Nephron progenitor cell (in vitro differentiated cells): Measurements from ENCODE around the gene FRMD8.

ENCODE experiments used
- DNase-seq: peaks from one replicate; pipeline ENCODE4 v3.0.0; 2021
- H3K27ac Mint-ChIP-seq: 2 replicates; pipeline ENCODE4 v1.8.0; 2021; ENCODE audit warnings: mild to moderate bottlenecking, moderate library complexity, mixed read lengths
- H3K27me3 Mint-ChIP-seq: 2 replicates; pipeline ENCODE4 v1.8.0; 2021; ENCODE audit warnings: mild to moderate bottlenecking, low read depth, mixed read lengths; ENCODE audit not compliant: poor library complexity
- H3K36me3 Mint-ChIP-seq: 2 replicates; pipeline ENCODE4 v1.8.0; 2021; ENCODE audit warnings: low read depth, mixed read lengths
- H3K4me1 Mint-ChIP-seq: 2 replicates; pipeline ENCODE4 v1.8.0; 2021; ENCODE audit warnings: mixed read lengths
- H3K4me3 Mint-ChIP-seq: 2 replicates; pipeline ENCODE4 v1.8.0; 2021; ENCODE audit warnings: mild to moderate bottlenecking, moderate library complexity, mixed read lengths
- H3K9me3 Mint-ChIP-seq: 2 replicates; pipeline ENCODE4 v1.8.0; 2021; ENCODE audit warnings: mild to moderate bottlenecking, moderate library complexity, mixed read lengths
- CTCF ChIP-seq: fragments of 200-600 bp; sonication (generic); IDR thresholded peaks from 2 replicates; pipeline ENCODE4 v1.5.0; 2021; ENCODE audit warnings: antibody characterized with exemption

The FRMD8 gene, protein sequence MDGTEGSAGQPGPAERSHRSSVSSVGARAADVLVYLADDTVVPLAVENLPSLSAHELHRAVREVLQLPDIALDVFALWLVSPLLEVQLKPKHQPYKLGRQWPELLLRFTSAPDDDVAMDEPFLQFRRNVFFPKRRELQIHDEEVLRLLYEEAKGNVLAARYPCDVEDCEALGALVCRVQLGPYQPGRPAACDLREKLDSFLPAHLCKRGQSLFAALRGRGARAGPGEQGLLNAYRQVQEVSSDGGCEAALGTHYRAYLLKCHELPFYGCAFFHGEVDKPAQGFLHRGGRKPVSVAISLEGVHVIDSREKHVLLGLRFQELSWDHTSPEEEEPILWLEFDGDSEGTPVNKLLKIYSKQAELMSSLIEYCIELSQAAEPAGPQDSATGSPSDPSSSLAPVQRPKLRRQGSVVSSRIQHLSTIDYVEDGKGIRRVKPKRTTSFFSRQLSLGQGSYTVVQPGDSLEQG

GRCh38 chr11:65386307-65387140, at the start of gene FRMD8:
TSS of gene FRMD8 (plus strand) at chr11:65386637. CDS start at chr11:65387037, 400 bp downstream.
- Mint-ChIP-seq H3K36me3 (no peaks in the 10 kb centered on the region), H3K27ac (no peak within 1 kb of the TSS), H3K9me3 (no peaks in the 10 kb centered on the region), H3K4me1 (peaks cover 69% of the 10 kb centered on the region), H3K27me3 (peaks cover 3% of the 10 kb centered on the region), H3K4me3 (peak within 1 kb of the TSS; percentile 87)
- peak; percentile 92 for DNase-seq
- no peak for TF ChIP-seq CTCF

DNA sequence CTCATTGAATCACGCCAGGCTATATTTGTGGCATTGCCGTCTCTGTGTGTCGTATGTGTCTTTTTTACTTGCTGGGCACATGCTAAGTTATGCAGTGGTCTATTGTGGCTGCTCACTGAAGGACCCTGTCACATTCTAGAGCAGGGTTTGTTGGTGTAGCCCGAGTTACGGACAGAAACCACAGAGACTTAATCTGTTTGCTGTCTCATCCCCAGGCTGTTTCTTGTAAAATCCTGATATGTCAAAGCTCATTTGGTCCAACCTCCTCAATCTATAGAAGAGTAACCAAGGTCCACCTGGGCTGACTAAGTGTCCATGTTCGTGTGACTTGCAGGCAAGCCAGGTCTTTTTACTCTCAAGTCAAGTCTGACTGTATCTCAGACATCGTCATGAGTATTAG, 47.8 kb upstream of the FRMD8 start:
- TF ChIP-seq CTCF, result no peak
- peaks cover 4% of the 10 kb centered on the region for H3K27me3 Mint-ChIP-seq
- DNase-seq, result no peak
- no peaks in the 10 kb centered on the region for H3K9me3 Mint-ChIP-seq
- no peak overlapping the region for H3K4me3 Mint-ChIP-seq
- peak overlapping the region; percentile 26 for H3K27ac Mint-ChIP-seq
- peaks cover 27% of the 10 kb centered on the region for H3K36me3 Mint-ChIP-seq
- peaks cover 22% of the 10 kb centered on the region for H3K4me1 Mint-ChIP-seq

DNA sequence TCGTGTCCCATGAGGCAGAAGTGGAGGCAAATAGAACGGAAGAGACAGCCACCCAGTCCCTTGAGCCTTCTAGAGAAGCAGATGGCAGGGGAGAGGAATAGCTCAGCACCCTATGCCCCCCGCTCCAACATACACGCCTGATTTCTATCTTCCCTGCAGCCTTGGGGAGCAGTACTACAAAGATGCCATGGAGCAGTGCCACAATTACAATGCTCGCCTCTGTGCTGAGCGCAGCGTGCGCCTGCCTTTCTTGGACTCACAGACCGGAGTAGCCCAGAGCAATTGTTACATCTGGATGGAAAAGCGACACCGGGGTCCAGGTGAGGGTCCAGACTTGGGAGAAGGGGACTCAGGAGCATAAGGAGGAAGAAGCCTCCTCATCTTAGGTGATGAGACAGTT, 46.2 kb upstream of the FRMD8 start:
- TF ChIP-seq CTCF, result no peak
- peaks cover 12% of the 10 kb centered on the region for H3K4me1 Mint-ChIP-seq
- peaks cover 38% of the 10 kb centered on the region for H3K36me3 Mint-ChIP-seq
- H3K4me3 Mint-ChIP-seq, result no peak overlapping the region
- no peak overlapping the region for H3K27ac Mint-ChIP-seq
- H3K9me3 Mint-ChIP-seq, result no peaks in the 10 kb centered on the region
- DNase-seq, result no peak
- peaks cover 4% of the 10 kb centered on the region for H3K27me3 Mint-ChIP-seq

DNA sequence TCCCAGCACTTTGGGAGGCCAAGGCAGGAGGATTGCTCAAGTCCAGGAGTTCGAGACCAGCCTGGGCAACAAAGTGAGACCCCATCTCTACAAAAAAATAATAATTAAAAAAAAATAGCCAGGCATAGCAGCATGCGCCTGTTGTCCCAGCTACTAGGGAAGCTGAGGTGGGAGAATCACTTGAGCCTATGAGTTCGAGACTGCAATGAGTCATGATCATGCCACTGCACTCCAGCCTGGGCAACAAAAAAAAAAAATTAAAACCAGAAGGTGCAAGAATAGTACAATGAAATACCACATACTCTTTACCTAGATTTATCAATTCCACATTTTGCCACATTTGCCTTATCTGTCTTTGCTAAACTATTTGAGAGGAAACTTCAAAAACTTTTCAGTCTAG, 44.6 kb upstream of the FRMD8 start:
- no peak for DNase-seq
- no peak for TF ChIP-seq CTCF
- H3K4me1 Mint-ChIP-seq, result peaks cover 6% of the 10 kb centered on the region
- H3K27ac Mint-ChIP-seq, result no peak overlapping the region
- peaks cover 4% of the 10 kb centered on the region for H3K27me3 Mint-ChIP-seq
- peaks cover 48% of the 10 kb centered on the region for H3K36me3 Mint-ChIP-seq
- H3K4me3 Mint-ChIP-seq, result no peak overlapping the region
- H3K9me3 Mint-ChIP-seq, result no peaks in the 10 kb centered on the region

GRCh38 chr11:65351511-65351910, 34.9 kb upstream of the FRMD8 start:
- Mint-ChIP-seq H3K36me3 (peaks cover 32% of the 10 kb centered on the region), H3K27me3 (peaks cover 18% of the 10 kb centered on the region), H3K9me3 (no peaks in the 10 kb centered on the region), H3K4me3 (no peak overlapping the region), H3K4me1 (peaks cover 21% of the 10 kb centered on the region), H3K27ac (no peak overlapping the region)
- no peak for DNase-seq
- no peak for TF ChIP-seq CTCF
